H9 (cell line): ENCODE data around the gene PRKCB. TPM values are rescaled to one million over a fixed set of nuclear protein-coding genes. Genes with fewer than 3 reads are reported as not detected.

Experiments
- DNase-seq: peaks from one replicate; pipeline ENCODE4 v3.0.0-alpha.2; 2017
- H2AFZ ChIP-seq: one replicate; pipeline ENCODE4 v1.6.1; 2013; ENCODE audit warnings: mild to moderate bottlenecking, low read length, control low read depth, moderate library complexity
- H2AK5ac ChIP-seq: 2 replicates; pipeline ENCODE4 v1.6.1; 2013; ENCODE audit warnings: low read length, control low read depth, mixed read lengths; ENCODE audit not compliant: insufficient read length
- H2BK120ac ChIP-seq: one replicate; pipeline ENCODE4 v1.6.1; 2013; ENCODE audit warnings: low read depth, mild to moderate bottlenecking, low read length, control low read depth, inconsistent platforms; ENCODE audit not compliant: poor library complexity, severe bottlenecking
- H2BK12ac ChIP-seq: 2 replicates; pipeline ENCODE4 v1.6.1; 2013; ENCODE audit warnings: low read length, control low read depth, mixed read lengths, low read depth; ENCODE audit not compliant: insufficient read length
- H2BK15ac ChIP-seq: 2 replicates; pipeline ENCODE4 v1.6.1; 2013; ENCODE audit warnings: low read depth, low read length, control low read depth
- H2BK20ac ChIP-seq: one replicate; pipeline ENCODE4 v1.6.1; 2013; ENCODE audit warnings: low read depth, mild to moderate bottlenecking, low read length, control low read depth, inconsistent platforms; ENCODE audit not compliant: poor library complexity, severe bottlenecking
- H2BK5ac ChIP-seq: 2 replicates; pipeline ENCODE4 v1.6.1; 2013; ENCODE audit warnings: low read length, control low read depth, mixed read lengths; ENCODE audit not compliant: insufficient read length
- H3K14ac ChIP-seq: 2 replicates; pipeline ENCODE4 v1.6.1; 2013; ENCODE audit warnings: low read length, control low read depth; ENCODE audit not compliant: insufficient read depth
- H3K18ac ChIP-seq: 2 replicates; pipeline ENCODE4 v1.6.1; 2013; ENCODE audit warnings: low read depth, mild to moderate bottlenecking, mixed read lengths, low read length, control low read depth; ENCODE audit not compliant: insufficient read length
- H3K23ac ChIP-seq: 2 replicates; pipeline ENCODE4 v1.6.1; 2013; ENCODE audit warnings: low read length, control low read depth, mixed read lengths, low read depth; ENCODE audit not compliant: insufficient read length
- H3K23me2 ChIP-seq: 2 replicates; pipeline ENCODE4 v1.6.1; 2013; ENCODE audit warnings: low read depth, mild to moderate bottlenecking, mixed read lengths, low read length, control low read depth; ENCODE audit not compliant: insufficient read length, poor library complexity, severe bottlenecking
- H3K27ac ChIP-seq: 2 replicates; pipeline ENCODE4 v1.5.1; 2013; ENCODE audit warnings: low read length, control low read depth, mixed read lengths, low read depth; ENCODE audit not compliant: insufficient read length
- H3K27me3 ChIP-seq: 2 replicates; pipeline ENCODE4 v1.6.1; 2013; ENCODE audit warnings: low read length, control low read depth, inconsistent platforms; ENCODE audit not compliant: insufficient read depth
- H3K4ac ChIP-seq: 2 replicates; pipeline ENCODE4 v1.6.1; 2013; ENCODE audit warnings: low read depth, mild to moderate bottlenecking, control low read depth, inconsistent platforms, low read length, moderate library complexity
- H3K4me1 ChIP-seq: 2 replicates; pipeline ENCODE4 v1.6.1; 2013; ENCODE audit warnings: low read length, control low read depth, inconsistent platforms; ENCODE audit not compliant: insufficient read depth
- H3K4me2 ChIP-seq: 2 replicates; pipeline ENCODE4 v1.6.1; 2013; ENCODE audit warnings: low read length, control low read depth, mixed read lengths; ENCODE audit not compliant: insufficient read length, insufficient read depth
- H3K56ac ChIP-seq: 2 replicates; pipeline ENCODE4 v1.6.1; 2013; ENCODE audit warnings: low read depth, mild to moderate bottlenecking, mixed read lengths, low read length, control low read depth; ENCODE audit not compliant: insufficient read length
- H3K79me1 ChIP-seq: 2 replicates; pipeline ENCODE4 v1.6.1; 2013; ENCODE audit warnings: low read depth, mild to moderate bottlenecking, moderate library complexity, low read length, control low read depth, inconsistent platforms; ENCODE audit not compliant: insufficient read depth, poor library complexity, severe bottlenecking
- H3K79me2 ChIP-seq: 2 replicates; pipeline ENCODE4 v1.6.1; 2013; ENCODE audit warnings: low read length, control low read depth, inconsistent platforms; ENCODE audit not compliant: insufficient read depth
- H3K9ac ChIP-seq: 2 replicates; pipeline ENCODE4 v1.6.1; 2013; ENCODE audit warnings: low read length, control low read depth, mixed read lengths; ENCODE audit not compliant: insufficient read length; ENCODE audit errors: extremely low read depth
- H3K9me3 ChIP-seq: one replicate; pipeline ENCODE4 v1.6.1; 2013; ENCODE audit warnings: low read depth, low read length, inconsistent platforms; ENCODE audit not compliant: control insufficient read depth
- H3T11ph ChIP-seq: one replicate; pipeline ENCODE4 v1.6.1; 2013; ENCODE audit warnings: mild to moderate bottlenecking, low read length, control low read depth, inconsistent platforms
- H4K20me1 ChIP-seq: one replicate; pipeline ENCODE4 v1.6.1; 2013; ENCODE audit not compliant: control insufficient read depth, insufficient read length, insufficient read depth
- H4K5ac ChIP-seq: 2 replicates; pipeline ENCODE4 v1.6.1; 2013; ENCODE audit warnings: low read depth, mild to moderate bottlenecking, mixed read lengths, low read length, control low read depth; ENCODE audit not compliant: insufficient read length
- H4K8ac ChIP-seq: replicated peaks from 2 replicates; pipeline ENCODE4 v1.6.1; 2013; ENCODE audit warnings: low read length, control low read depth, mixed read lengths, low read depth; ENCODE audit not compliant: insufficient read length
- H4K91ac ChIP-seq: 2 replicates; pipeline ENCODE4 v1.6.1; 2013; ENCODE audit warnings: low read depth, mild to moderate bottlenecking, moderate library complexity, mixed read lengths, low read length, control low read depth; ENCODE audit not compliant: insufficient read length
- H3K27ac Mint-ChIP-seq, 3 experiments: 2 replicates in 2 of 3; 3 replicates in 1 of 3; pipeline ENCODE4 v1.8.0; 2020 to 2021; ENCODE audit warnings: mixed read lengths in 3 of 3, mild to moderate bottlenecking in 1 of 3, moderate library complexity in 1 of 3
- H3K27me3 Mint-ChIP-seq: 2 replicates; pipeline ENCODE4 v1.8.0; 2021; ENCODE audit warnings: low read depth, mild to moderate bottlenecking, moderate library complexity, mixed read lengths
- H3K36me3 Mint-ChIP-seq, 3 experiments: 2 replicates in 2 of 3; 3 replicates in 1 of 3; pipeline ENCODE4 v1.8.0; 2020 to 2021; ENCODE audit warnings: low read depth in 3 of 3, mixed read lengths in 3 of 3; ENCODE audit not compliant: insufficient read depth in 1 of 3
- H3K4me1 Mint-ChIP-seq, 2 experiments: 2 replicates each; pipeline ENCODE4 v1.8.0; 2020; ENCODE audit warnings: mixed read lengths in 2 of 2
- H3K4me3 Mint-ChIP-seq, 2 experiments: 2 replicates in 1 of 2; 3 replicates in 1 of 2; pipeline ENCODE4 v1.8.0; 2020 to 2021; ENCODE audit warnings: mild to moderate bottlenecking in 2 of 2, mixed read lengths in 2 of 2, moderate library complexity in 1 of 2
- H3K9me3 Mint-ChIP-seq, 2 experiments: 2 replicates in 1 of 2; 3 replicates in 1 of 2; pipeline ENCODE4 v1.8.0; 2020; ENCODE audit warnings: mild to moderate bottlenecking in 2 of 2, mixed read lengths in 2 of 2, moderate library complexity in 1 of 2
- CTCF ChIP-seq: fragments of 200-600 bp; sonication (generic); conservative IDR thresholded peaks from 3 replicates; pipeline ENCODE4 v1.8.0; 2021; ENCODE audit warnings: antibody characterized with exemption, mild to moderate bottlenecking
- WGBS: extraction: QIAGEN DNeasy Blood & Tissue Kit; methylation state at CpG from one replicate; pipeline ENCODE4 v1.1.7; 2013; ENCODE audit warnings: missing lambda C conversion rate, low lambda C conversion rate, mixed read lengths; ENCODE audit not compliant: insufficient read length; ENCODE audit errors: extremely low coverage; 5-methylcytosine and 5-hydroxymethylcytosine counted together
- total RNA-seq: library from RNA; stranded (reverse); gene quantifications from 2 replicates; pipeline ENCODE4 v1.2.1, GENCODE V29; 2021

PRKCB gene
- total RNA-seq, 1 experiment from 2014 or later = 7.0 TPM

GRCh38 chr16:24163935-24164334 is 328.2 kb downstream of the PRKCB start:
- no peak overlapping the region for H3K18ac ChIP-seq
- H3K23ac ChIP-seq = no peak overlapping the region
- no peak overlapping the region for H3T11ph ChIP-seq
- no peaks in the 10 kb centered on the region for H4K20me1 ChIP-seq
- DNase-seq = no peak
- peaks cover 13% of the 10 kb centered on the region; the same call in 1 of the 2 replicates for H3K4me1 ChIP-seq
- H3K27ac Mint-ChIP-seq = peak overlapping the region in 1 of 3 experiments; percentile 42; a peak in 2 of 7 replicates
- H2BK12ac ChIP-seq = no peak overlapping the region
- H3K23me2 ChIP-seq = no peaks in the 10 kb centered on the region
- no peak overlapping the region for H2BK5ac ChIP-seq
- H3K14ac ChIP-seq = no peak overlapping the region
- no peak overlapping the region for H3K9ac ChIP-seq
- H3K79me1 ChIP-seq = no peaks in the 10 kb centered on the region
- H2AFZ ChIP-seq = no peak overlapping the region
- H3K4me3 Mint-ChIP-seq = no peak overlapping the region
- no peak overlapping the region for H2BK15ac ChIP-seq
- TF ChIP-seq CTCF = no peak
- no peak overlapping the region for H4K91ac ChIP-seq
- H4K5ac ChIP-seq = no peak overlapping the region
- H3K4ac ChIP-seq = no peak overlapping the region
- H3K4me2 ChIP-seq = no peak overlapping the region
- no peak overlapping the region for H3K27ac ChIP-seq
- no peaks in the 10 kb centered on the region for H3K27me3 ChIP-seq
- H3K9me3 Mint-ChIP-seq = no peaks in the 10 kb centered on the region
- H3K36me3 Mint-ChIP-seq = 0 out of 7 replicates have a peak, but pooled peaks cover 0 to 2% (median 0%) of the 10 kb centered on the region in 3 experiments
- no peak overlapping the region for H2BK20ac ChIP-seq
- no peak overlapping the region for H4K8ac ChIP-seq
- no CpG with 5 or more reads among the region's 3 CpGs for WGBS
- H2AK5ac ChIP-seq = no peak overlapping the region
- H3K27me3 Mint-ChIP-seq = no peaks in the 10 kb centered on the region; the same call in none of the 2 replicates
- H3K4me1 Mint-ChIP-seq = peaks cover 20 to 23% of the 10 kb centered on the region in 2 experiments
- no peaks in the 10 kb centered on the region for H3K79me2 ChIP-seq
- no peaks in the 10 kb centered on the region for H3K9me3 ChIP-seq
- no peak overlapping the region for H2BK120ac ChIP-seq
- no peak overlapping the region for H3K56ac ChIP-seq
